ENCODE measurements around the gene IDI1. TPM values are rescaled to one million over a fixed set of nuclear protein-coding genes. Genes with fewer than 3 reads are reported as not detected.

IDI1 gene
- polyA plus RNA-seq, 1 experiment = 10.0 TPM

DNA sequence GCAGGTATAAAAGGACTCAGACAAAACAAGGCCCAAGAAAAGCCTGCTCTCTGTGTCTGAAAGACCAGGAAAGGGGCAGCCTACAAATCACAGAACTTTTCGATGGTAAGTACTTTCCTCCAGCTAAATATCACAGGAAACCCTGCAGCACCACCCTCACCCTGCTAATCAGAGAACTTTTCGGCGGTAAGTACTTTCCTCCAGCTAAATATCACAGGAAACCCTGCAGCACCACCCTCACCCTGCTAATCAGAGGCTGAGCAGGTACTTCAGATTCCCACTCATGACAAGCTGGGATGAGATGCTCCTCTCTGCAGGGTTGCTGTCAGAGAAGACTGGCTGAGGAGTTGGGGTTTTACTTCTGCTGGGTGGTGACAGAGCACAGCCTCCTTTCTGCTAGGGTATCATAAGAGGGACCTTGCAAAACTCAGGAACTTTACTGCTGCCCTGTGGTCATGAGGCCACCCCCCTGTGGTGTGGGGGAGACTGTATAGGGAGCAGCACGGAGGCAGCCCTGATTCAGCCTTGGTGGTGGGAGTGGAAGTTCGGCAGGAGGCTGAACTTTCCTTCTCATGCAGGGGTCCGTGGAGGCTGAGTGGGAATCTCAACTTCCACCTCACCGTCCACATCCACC lies 14.4 kb upstream of the IDI1 start:
- Histone ChIP-seq H3K4me3 (ENCODE audit: low read depth, low read length) (no peak overlapping the region), H3K36me3 (ENCODE audit: control insufficient read depth, insufficient read depth, low read length) (peaks cover 4% of the 10 kb centered on the region; the same call in 1 of the 2 replicates), H3K27me3 (ENCODE audit: control insufficient read depth, insufficient read depth, low read length) (no peaks in the 10 kb centered on the region)
- CTCF ChIA-PET = interaction anchor here (0.8 kb wide), 1 partner anchor 18 kb away, joined by 4 read pairs; no protein-coding TSS in a partner anchor
- no peak for DNase-seq (ENCODE audit: low read depth)
- POLR2A ChIA-PET = no interaction called here
- TF ChIP-seq, protein P1, sequence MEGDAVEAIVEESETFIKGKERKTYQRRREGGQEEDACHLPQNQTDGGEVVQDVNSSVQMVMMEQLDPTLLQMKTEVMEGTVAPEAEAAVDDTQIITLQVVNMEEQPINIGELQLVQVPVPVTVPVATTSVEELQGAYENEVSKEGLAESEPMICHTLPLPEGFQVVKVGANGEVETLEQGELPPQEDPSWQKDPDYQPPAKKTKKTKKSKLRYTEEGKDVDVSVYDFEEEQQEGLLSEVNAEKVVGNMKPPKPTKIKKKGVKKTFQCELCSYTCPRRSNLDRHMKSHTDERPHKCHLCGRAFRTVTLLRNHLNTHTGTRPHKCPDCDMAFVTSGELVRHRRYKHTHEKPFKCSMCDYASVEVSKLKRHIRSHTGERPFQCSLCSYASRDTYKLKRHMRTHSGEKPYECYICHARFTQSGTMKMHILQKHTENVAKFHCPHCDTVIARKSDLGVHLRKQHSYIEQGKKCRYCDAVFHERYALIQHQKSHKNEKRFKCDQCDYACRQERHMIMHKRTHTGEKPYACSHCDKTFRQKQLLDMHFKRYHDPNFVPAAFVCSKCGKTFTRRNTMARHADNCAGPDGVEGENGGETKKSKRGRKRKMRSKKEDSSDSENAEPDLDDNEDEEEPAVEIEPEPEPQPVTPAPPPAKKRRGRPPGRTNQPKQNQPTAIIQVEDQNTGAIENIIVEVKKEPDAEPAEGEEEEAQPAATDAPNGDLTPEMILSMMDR (IDR thresholded peaks at IDR 0.05; ENCODE audit: insufficient read depth, low read depth, low read length) = no peak

DNA sequence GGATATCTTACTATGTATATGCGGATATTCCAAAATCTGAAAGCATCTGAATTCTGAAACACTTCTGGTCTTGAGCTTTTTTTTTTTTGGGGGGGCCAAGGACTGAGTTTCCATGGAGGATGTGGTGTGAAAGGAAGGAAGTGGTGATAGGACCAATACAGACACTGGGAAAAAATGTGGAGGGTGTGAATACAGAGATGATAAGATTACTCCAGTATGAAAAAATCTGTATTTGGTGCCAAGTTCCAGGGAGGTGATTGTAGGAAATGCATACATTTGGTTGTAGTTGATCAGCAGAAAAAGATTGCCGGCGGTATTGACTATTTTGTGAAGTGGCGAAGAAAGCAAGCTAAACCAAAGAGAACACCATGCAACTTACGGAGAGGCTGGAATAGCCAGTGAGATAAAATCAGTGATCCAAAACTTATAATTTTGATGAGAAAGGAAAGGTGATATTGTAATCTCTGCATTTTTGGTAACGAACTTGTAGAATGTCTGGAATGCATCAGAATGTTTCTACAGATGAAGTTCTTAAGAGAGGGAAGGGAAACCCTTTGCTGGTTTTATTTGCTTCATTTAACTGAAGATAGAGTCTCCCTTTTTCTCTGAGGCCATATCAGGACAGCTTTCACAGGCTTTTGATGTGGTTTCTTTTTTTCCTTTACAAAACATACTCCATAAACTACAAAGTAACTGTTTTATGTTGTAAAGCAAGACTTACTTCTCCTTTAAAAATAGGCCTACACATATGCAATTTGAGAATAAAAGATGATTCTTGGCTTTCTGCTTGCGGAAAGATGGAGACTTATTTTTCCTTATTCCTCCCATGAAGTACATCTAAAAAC lies 13.2 kb upstream of the IDI1 start:
- DNase-seq (ENCODE audit: low read depth) = no peak
- H3K27me3 ChIP-seq (ENCODE audit: control insufficient read depth, insufficient read depth, low read length) = no peaks in the 10 kb centered on the region
- CTCF ChIA-PET = interaction anchor here (0.7 kb wide), 1 partner anchor 13 kb away, joined by 4 read pairs; the partner anchor contains the start of gene IDI1

DNA sequence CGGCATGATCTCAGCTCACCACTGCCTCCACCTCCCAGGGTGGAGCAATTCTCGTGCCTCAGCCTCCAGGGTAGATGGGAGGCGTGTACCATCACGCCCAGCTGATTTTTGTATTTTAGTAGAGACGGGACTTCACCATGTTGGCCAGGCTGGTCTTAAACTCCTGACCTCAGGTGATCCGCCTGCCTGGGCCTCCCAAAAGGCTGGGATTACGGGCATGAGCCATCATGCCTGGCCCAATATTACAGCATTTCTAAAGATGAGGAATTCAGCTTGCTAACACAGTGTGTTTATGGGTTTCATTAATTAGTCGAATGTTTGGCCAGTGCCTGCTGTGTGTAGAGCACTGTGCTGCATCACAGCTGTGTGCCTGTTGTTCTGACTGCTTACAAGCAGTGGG lies 11.0 kb upstream of the IDI1 start:
- Histone ChIP-seq H3K4me3 (ENCODE audit: low read depth, low read length) (no peak overlapping the region), H3K27me3 (ENCODE audit: control insufficient read depth, insufficient read depth, low read length) (no peaks in the 10 kb centered on the region), H3K36me3 (ENCODE audit: control insufficient read depth, insufficient read depth, low read length) (peaks cover 4% of the 10 kb centered on the region; the same call in 1 of the 2 replicates)
- ChIA-PET CTCF (interaction anchor here (1.0 kb wide), 1 partner anchor 1984 kb away, joined by 3 read pairs; no protein-coding TSS in a partner anchor), POLR2A (no interaction called here)
- TF ChIP-seq, protein P1 (IDR thresholded peaks at IDR 0.05; ENCODE audit: insufficient read depth, low read depth, low read length) = no peak
- no peak for DNase-seq (ENCODE audit: low read depth)

More for the DNA sequence above, 13.2 kb upstream of the IDI1 start:
- TF ChIP-seq, protein P1 (IDR thresholded peaks at IDR 0.05; ENCODE audit: insufficient read depth, low read depth, low read length) = no peak
- POLR2A ChIA-PET = no interaction called here
- H3K36me3 ChIP-seq (ENCODE audit: control insufficient read depth, insufficient read depth, low read length) = peaks cover 4% of the 10 kb centered on the region; the same call in 1 of the 2 replicates
- H3K4me3 ChIP-seq (ENCODE audit: low read depth, low read length) = no peak overlapping the region

DNA sequence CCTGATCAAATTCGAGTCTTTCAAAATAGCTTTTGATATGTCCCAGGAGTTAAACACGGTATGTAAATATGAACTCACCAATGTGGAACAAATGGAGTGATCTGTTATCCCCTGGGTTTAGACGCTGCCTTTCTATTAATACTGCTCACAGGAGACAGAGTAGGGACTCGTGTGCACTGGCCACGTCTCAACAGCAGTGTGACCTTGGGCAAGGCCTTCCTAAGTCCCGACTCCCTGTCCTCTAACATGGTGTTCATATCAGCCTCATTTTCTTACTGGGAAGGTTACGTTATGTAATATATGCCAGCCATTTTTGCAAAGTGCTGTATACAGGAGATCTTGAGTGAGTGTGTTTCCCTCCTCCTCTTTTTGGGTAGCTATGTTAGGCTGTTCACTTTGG lies 9.1 kb upstream of the IDI1 start:
- H3K36me3 ChIP-seq (ENCODE audit: control insufficient read depth, insufficient read depth, low read length) = peaks cover 1% of the 10 kb centered on the region
- CTCF ChIA-PET = no interaction called here
- no peak overlapping the region for H3K4me3 ChIP-seq (ENCODE audit: low read depth, low read length)
- POLR2A ChIA-PET = no interaction called here
- DNase-seq (ENCODE audit: low read depth) = no peak
- TF ChIP-seq, protein P1 (IDR thresholded peaks at IDR 0.05; ENCODE audit: insufficient read depth, low read depth, low read length) = no peak
- no peaks in the 10 kb centered on the region for H3K27me3 ChIP-seq (ENCODE audit: control insufficient read depth, insufficient read depth, low read length)

DNA sequence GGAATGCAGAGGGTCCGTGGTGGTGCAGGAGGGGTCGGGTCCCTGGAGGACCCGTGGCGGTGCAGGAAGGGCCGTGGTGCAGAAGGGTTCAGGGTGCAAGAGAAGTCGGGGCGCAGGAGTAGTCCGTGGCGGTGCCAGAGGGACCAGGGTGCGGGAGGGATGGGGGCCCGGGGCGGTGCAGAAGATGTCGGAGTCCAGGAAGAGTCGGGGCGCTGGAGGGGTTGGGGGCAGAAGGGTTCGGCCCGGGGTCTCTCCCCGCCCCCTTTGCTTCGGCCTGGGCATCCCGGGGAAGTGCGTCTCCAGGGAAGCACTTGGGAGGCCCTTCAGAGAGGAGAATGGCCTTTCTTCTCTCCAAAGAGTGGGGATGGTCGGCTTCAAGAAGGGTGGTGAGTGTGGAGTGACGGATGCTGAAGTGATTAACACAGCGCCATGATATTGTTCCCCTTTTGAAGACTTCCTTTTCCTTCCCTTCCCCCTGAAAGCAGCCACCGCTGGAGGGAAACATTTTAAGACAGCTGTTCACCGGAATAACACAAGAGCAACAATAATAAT lies 8.3 kb upstream of the IDI1 start:
- TF ChIP-seq, protein P1 (IDR thresholded peaks at IDR 0.05; ENCODE audit: insufficient read depth, low read depth, low read length) = no peak
- POLR2A ChIA-PET = no interaction called here
- no peak for DNase-seq (ENCODE audit: low read depth)

More for the DNA sequence above, 8.3 kb upstream of the IDI1 start:
- H3K4me3 ChIP-seq (ENCODE audit: low read depth, low read length) = peak overlapping the region; percentile 99
- H3K36me3 ChIP-seq (ENCODE audit: control insufficient read depth, insufficient read depth, low read length) = peaks cover 1% of the 10 kb centered on the region
- CTCF ChIA-PET = no interaction called here
- H3K27me3 ChIP-seq (ENCODE audit: control insufficient read depth, insufficient read depth, low read length) = no peaks in the 10 kb centered on the region
